Measurements from ENCODE around the gene ADK. TPM values are rescaled to one million over a fixed set of nuclear protein-coding genes. Genes with fewer than 3 reads are reported as not detected.

Gene ADK
- total and polyA plus RNA-seq, 2 of the 4 experiments (the other 2 are of a cell fraction), result 30.6 to 40.9 TPM

DNA sequence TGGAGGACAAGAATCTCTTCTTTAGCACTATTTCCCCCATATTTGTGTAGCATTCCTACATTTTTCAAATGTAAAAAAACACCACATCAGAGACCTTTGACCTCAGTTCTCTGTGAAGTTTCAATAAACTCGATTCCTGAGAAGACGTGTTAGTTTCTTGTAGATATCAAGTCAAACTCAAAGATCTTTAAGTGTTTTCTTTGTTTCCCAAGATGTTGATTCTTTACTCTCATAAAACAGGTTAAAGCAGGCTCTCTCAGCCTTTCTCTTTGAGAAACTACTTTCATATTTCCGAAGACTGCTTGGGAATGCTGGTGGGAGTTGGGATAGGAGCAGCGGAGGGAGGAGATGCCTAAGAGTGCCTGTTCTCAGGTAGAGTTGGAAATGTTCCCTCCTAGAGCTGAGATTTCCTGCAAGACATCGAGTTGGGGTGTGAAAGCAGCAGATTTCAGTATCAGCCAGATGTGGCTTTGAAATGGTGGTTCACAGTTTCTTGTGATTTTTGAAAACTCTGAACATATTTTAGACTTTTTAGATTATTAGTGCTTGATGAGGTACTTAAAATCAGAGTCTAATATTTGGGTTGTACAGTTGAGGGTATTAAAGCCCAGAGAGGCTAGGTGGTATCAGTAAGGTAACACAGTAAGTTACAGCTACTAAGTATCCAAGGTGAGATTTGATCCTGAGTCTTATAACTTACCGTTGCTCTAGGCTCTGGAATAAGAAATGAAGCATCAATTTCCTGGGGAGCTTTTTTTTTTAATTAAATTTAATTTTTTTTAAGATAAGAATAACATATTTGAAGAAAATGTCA is 13.9 kb downstream of the ADK start:
- H2AK5ac ChIP-seq (ENCODE audit: low read depth, low read length), result peak overlapping the region; percentile 65; the same call in 1 of the 2 replicates
- peak overlapping the region; percentile 36; the same call in 1 of the 2 replicates for H4K5ac ChIP-seq (ENCODE audit: low read depth, low read length)
- H4K8ac ChIP-seq (ENCODE audit: low read depth in 2 of 2, low read length in 2 of 2), result peak overlapping the region in 1 of 2 experiments; percentile 62; a peak in 2 of 4 replicates
- H3K36me3 ChIP-seq (ENCODE audit: control insufficient read depth, insufficient read depth, low read length), result no peaks in the 10 kb centered on the region
- no peak overlapping the region for H2BK5ac ChIP-seq (ENCODE audit: low read depth, low read length, poor library complexity, severe bottlenecking)
- H3K56ac ChIP-seq (ENCODE audit: extremely low read depth, insufficient read depth, low read length), result peak overlapping the region; percentile 8; the same call in 1 of the 2 replicates
- no peaks in the 10 kb centered on the region for H3K9me3 ChIP-seq (ENCODE audit: control insufficient read depth, insufficient read depth, low read length)
- no peak overlapping the region for H2BK15ac ChIP-seq (ENCODE audit: low read depth, low read length)
- peak overlapping the region; percentile 36 for H3K23ac ChIP-seq (ENCODE audit: low read depth, low read length)
- H2AK9ac ChIP-seq (replicated peaks; ENCODE audit: low read depth, low read length, poor library complexity), result no peak overlapping the region
- H3K4me3 ChIP-seq (ENCODE audit: insufficient read depth, low read depth, low read length), result no peak overlapping the region
- H3K4me2 ChIP-seq (ENCODE audit: low read depth, low read length), result peak overlapping the region; percentile 78
- TF ChIP-seq CEBPB (IDR thresholded peaks at IDR 0.05; ENCODE audit: low read depth, low read length), result no peak
- TF ChIP-seq, protein P1, sequence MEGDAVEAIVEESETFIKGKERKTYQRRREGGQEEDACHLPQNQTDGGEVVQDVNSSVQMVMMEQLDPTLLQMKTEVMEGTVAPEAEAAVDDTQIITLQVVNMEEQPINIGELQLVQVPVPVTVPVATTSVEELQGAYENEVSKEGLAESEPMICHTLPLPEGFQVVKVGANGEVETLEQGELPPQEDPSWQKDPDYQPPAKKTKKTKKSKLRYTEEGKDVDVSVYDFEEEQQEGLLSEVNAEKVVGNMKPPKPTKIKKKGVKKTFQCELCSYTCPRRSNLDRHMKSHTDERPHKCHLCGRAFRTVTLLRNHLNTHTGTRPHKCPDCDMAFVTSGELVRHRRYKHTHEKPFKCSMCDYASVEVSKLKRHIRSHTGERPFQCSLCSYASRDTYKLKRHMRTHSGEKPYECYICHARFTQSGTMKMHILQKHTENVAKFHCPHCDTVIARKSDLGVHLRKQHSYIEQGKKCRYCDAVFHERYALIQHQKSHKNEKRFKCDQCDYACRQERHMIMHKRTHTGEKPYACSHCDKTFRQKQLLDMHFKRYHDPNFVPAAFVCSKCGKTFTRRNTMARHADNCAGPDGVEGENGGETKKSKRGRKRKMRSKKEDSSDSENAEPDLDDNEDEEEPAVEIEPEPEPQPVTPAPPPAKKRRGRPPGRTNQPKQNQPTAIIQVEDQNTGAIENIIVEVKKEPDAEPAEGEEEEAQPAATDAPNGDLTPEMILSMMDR (conservative IDR thresholded peaks at IDR 0.05; ENCODE audit: low read depth, low read length), result no peak
- no peak for TF ChIP-seq RAD21 (IDR thresholded peaks at IDR 0.05; ENCODE audit: low read length)
- TF ChIP-seq RCOR1 (IDR thresholded peaks at IDR 0.05; ENCODE audit: insufficient replicate concordance, low read length), result no peak
- TF ChIP-seq CHD1 (IDR thresholded peaks at IDR 0.05; ENCODE audit: low read depth, low read length), result no peak
- TF ChIP-seq MAZ (IDR thresholded peaks at IDR 0.05; ENCODE audit: borderline replicate concordance, low read depth, low read length), result no peak
- TF ChIP-seq MXI1 (IDR thresholded peaks at IDR 0.05; ENCODE audit: borderline replicate concordance, low read depth, low read length), result no peak
- peak overlapping the region; percentile 63 for H3K4ac ChIP-seq (ENCODE audit: low read depth, low read length)
- ATAC-seq (ENCODE audit: low read depth), result peak; percentile 73
- dilution Hi-C loops (cut with HindIII; ENCODE audit: low sequenced_read_pairs, unreplicated experiment), result no loop called here
- CTCF ChIA-PET, result no interaction called here
- intact Hi-C loops (cut with micrococcal nuclease), result no loop called here
- peak overlapping the region; percentile 62 for H3K27ac ChIP-seq (ENCODE audit: insufficient read depth, low read length)
- peaks cover 8% of the 10 kb centered on the region; the same call in 1 of the 2 replicates for H3K9me1 ChIP-seq (ENCODE audit: insufficient read depth, low read length)
- in situ Hi-C loops (cut with MboI; ENCODE audit: low sequenced_read_pairs), result no loop called here
- H3K27me3 ChIP-seq (ENCODE audit: control insufficient read depth, insufficient read depth, low read length), result no peaks in the 10 kb centered on the region
- peaks cover 4% of the 10 kb centered on the region; the same call in 1 of the 2 replicates for H3K4me1 ChIP-seq (ENCODE audit: control insufficient read depth, insufficient read depth, low read length)
- BruUV-seq (replicated peaks), result no TSS peak
- no peak overlapping the region for H2AFZ ChIP-seq (replicated peaks; ENCODE audit: low read length, poor library complexity)
- 0% methylated on average over 1 of the region's 6 CpGs; no CpG with 5 or more reads in 1 of the 2 experiments for WGBS, 2 experiments (ENCODE audit: extremely low coverage in 2 of 2, insufficient read length in 1 of 2)
- peak overlapping the region; percentile 85 for H3K14ac ChIP-seq (replicated peaks; ENCODE audit: low read depth, low read length)
- peaks cover 9 to 18% of the 10 kb centered on the region in 2 experiments; a peak in 3 of 4 replicates for H3K79me1 ChIP-seq (ENCODE audit: low read depth in 1 of 2, low read length in 2 of 2)
- no peaks in the 10 kb centered on the region for H4K20me1 ChIP-seq (ENCODE audit: insufficient read depth, low read length)
- H4K91ac ChIP-seq (ENCODE audit: insufficient read depth, low read depth, low read length), result no peak overlapping the region
- DNase-seq, result peak; percentile 28
- H3K9ac ChIP-seq (ENCODE audit: low read depth, low read length), result peak overlapping the region; percentile 1; the same call in 1 of the 2 replicates
- peak overlapping the region; percentile 63; the same call in 1 of the 2 replicates for H2BK120ac ChIP-seq (ENCODE audit: low read depth, low read length)
- H3K18ac ChIP-seq (ENCODE audit: low read depth, low read length), result peak overlapping the region; percentile 44; the same call in 1 of the 2 replicates
- POLR2A ChIA-PET (ENCODE audit: unreplicated experiment), result no interaction called here
- H2BK20ac ChIP-seq (ENCODE audit: low read depth, low read length), result peak overlapping the region; percentile 62

All from IMR-90 (cell line).